GM18907 (cell line): Measurements from ENCODE around the gene MGLL.

Source experiments
- ATAC-seq: cut with Tn5 transposase; IDR thresholded peaks from one replicate; pipeline ENCODE4 v1.9.1; 2021; ENCODE audit warnings: mild to moderate bottlenecking, moderate library complexity; ENCODE audit not compliant: unreplicated experiment

Gene MGLL

GRCh38 chr3:127678315-127678599, 144.1 kb downstream of the MGLL start:
- ATAC-seq: no peak

- ATAC-seq: no peak
Observed at GRCh38 chr3:127677541-127678314, 144.6 kb downstream of the MGLL start.

DNA sequence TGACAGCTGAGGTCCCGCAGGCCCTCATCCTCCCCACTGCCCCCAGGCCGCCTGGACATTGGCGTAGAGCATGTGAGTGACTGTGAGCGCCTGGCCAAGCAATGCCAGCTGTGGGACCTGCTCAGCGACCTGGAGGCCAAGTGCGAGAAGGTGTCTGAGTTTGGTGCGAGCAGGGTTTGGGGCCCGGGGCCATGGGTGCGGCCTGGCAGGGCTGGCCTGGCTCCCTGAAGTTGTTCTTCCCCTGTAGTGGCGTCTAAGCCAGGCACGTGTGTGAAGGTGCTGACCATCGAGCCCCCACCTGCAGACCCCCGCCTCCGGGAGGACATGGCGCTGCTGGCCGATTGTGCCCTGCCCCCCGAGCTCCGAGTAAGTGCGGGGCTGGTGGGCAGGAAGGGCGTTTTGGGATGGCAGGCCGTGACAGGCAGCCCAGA, 145.4 kb downstream of the MGLL start:
- no peak for ATAC-seq

GRCh38 chr3:127676456-127676855, 145.9 kb downstream of the MGLL start:
- ATAC-seq: no peak

- ATAC-seq: no peak
Observed at GRCh38 chr3:127675651-127676391, 146.5 kb downstream of the MGLL start.

DNA sequence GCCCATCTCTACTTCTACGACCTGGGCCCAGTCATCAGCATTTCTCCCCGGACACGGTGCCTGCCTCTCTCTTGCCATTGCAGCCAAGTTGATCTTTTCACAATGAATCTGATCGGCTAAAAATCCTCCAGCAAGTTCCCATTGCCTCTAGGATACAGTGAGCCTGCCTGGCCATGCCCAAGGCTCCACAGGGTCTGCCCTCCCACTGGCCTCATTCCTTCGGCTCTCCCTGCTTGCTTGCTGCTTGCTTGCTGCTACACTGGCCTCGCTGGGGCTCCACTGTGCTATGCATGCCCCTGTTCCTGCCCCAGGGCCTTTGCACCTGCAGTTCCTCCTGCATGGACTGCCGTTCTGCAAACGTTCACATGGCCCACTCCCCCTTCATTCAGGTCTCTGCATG, 147.5 kb downstream of the MGLL start:
- no peak for ATAC-seq

- no peak for ATAC-seq
Observed at GRCh38 chr3:127674101-127674721, 148.1 kb downstream of the MGLL start.

- ATAC-seq: peak; percentile 42
Observed at GRCh38 chr3:127673191-127674100, 148.9 kb downstream of the MGLL start.

DNA sequence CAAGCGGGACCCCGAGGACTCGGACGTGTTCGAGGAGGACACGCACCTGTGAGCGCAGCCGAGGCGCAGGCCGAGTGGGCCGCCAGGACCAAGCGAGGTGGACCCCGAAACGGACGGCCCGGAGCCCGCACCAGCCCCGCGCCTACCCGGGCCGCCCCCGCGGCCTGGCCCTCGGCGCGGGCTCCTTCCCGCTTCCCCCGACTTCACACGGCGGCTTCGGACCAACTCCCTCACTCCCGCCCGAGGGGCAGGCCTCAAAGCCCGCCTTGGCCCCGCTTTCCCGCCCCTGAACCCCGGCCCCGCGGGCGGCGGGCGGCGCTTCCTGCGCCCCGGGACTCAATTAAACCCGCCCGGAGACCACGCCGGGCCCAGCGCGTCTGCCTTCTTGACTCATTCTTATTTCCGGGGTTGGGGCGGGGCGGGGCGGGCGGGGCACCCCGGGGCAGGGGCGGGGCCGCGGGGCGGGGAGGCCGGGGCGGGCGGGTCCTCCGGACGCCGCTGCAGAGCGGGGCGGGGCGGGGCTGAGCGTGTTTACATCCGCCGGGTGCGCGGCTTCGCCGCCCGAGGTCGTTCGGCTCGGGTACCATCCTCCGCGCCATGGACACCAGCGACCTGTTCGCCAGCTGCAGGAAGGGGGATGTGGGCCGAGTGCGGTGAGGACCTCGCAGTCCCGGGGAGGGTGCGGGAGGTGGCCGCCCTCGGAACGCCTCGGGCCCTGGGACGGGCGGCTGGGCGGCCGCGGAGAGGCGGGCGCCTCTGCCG, 149.7 kb downstream of the MGLL start, which contains the start of gene ABTB1:
TSS of gene ABTB1 (plus strand) at position 524 of the 762 bp plus-strand sequence. CDS start at position 598, 74 bp downstream.
- peak; percentile 69 for ATAC-seq

DNA sequence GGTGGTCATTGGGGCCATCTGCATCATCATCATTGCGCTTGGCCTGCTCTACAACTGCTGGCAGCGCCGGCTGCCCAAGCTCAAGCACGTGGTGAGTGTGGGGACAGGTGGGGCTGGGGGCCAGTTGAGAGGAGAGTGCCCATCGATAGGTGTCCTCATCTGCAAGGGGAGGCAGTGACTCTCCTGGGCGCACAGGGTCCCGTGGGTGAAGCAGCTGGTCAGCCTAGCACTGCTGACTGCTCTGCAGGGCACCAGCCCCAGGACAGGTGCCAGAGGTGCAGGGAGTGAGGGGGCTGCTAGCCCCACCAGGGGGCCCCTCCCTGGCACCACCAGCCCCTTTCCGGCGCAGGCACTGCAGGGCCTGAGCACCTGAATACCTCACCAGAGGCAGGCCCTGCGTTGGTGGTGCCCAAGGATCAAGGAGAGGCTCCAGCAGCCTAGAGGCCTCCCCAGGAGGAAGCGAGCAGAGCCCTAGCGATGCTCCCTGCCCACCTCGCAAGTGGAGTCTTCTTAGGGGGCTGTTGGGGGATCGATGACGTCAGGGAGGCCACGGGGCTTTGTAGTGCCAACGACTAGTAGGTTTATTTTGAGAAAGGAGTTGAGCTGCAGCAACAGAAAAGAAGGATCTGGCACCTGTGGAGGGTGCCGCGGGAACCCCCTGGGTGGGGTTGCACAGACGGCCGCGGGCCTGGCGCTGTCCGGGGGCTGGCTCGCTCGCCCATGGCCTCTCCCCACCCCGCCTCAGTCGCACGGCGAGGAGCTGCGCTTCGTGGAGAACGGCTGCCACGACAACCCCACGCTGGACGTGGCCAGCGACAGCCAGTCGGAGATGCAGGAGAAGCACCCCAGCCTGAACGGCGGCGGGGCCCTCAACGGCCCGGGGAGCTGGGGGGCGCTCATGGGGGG, 150.5 kb downstream of the MGLL start:
- peak; percentile 6 for ATAC-seq

GRCh38 chr3:127670761-127671522, 151.4 kb downstream of the MGLL start:
- no peak for ATAC-seq

- no peak for ATAC-seq
Observed at GRCh38 chr3:127670229-127670559, 152.1 kb downstream of the MGLL start.

GRCh38 chr3:127669541-127670228, 152.6 kb downstream of the MGLL start:
- ATAC-seq: no peak

- no peak for ATAC-seq
Observed at GRCh38 chr3:127668906-127669305, 153.4 kb downstream of the MGLL start.

DNA sequence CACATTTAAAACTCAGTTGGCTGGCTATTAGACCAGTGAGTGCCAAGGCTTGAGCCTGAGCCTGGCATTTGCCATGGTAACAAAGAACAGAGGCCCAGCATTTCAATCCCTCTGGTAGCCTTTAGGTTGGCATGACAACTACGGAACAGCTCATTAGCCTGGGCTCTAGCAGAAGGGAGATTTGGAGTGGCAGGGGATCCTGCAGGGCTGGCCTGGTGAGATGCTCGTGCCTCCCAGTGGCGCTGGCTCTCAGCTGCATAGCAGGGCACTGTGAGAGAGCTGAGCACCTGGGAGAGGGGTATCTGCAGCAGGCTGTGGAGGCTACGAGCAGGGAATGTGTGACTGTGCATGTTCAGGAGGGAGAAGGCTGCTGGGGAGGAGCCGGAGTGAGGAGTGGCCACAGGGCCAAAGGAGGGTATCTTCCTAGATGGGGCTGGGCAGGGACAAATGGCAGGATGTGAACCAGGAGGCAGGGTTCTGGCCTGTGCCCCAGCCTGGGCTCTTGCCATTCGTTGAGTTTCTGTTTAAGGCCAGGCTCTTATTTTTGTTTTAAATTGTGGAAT, 155.1 kb downstream of the MGLL start:
- no peak for ATAC-seq

DNA sequence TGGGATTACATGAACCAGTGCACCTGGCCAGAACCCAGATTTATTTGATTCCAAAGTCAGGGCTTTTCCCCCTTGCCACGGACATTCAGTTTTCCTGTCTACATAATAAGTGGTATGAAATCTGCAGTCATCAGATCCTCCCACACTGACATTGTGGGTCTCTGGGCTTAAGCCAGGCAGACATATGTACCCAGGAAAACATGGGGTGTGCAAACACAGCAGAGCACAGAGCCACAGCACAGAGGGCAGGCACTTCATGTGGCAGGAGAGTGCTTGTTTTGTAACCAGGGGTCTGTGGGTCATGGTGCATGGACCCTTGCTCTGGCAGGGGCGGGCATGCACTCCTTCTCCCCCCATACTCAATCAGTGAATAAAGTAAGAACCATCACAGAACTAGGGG, 155.6 kb downstream of the MGLL start:
- no peak for ATAC-seq

- no peak for ATAC-seq
Observed at GRCh38 chr3:127665586-127665985, 156.7 kb downstream of the MGLL start.

GRCh38 chr3:127665165-127665564, 157.2 kb downstream of the MGLL start:
- ATAC-seq: no peak
